Endodermal cell (in vitro differentiated cells): Measurements from ENCODE around the gene FBLN2. TPM values are rescaled to one million over a fixed set of nuclear protein-coding genes. Genes with fewer than 3 reads are reported as not detected.

ENCODE experiments used
- DNase-seq: peaks from one replicate; pipeline ENCODE4 v3.0.0-alpha.2; 2017
- H3K27ac ChIP-seq: 2 replicates; pipeline ENCODE4 v1.5.1; 2013; ENCODE audit warnings: mild to moderate bottlenecking, low read depth, low read length, moderate library complexity
- H3K27me3 ChIP-seq: 2 replicates; pipeline ENCODE4 v1.6.1; 2013; ENCODE audit warnings: mild to moderate bottlenecking, low read length, moderate library complexity; ENCODE audit not compliant: insufficient read depth, control insufficient read depth, poor library complexity, severe bottlenecking
- H3K36me3 ChIP-seq: 2 replicates; pipeline ENCODE4 v1.7.0; 2013; ENCODE audit warnings: mild to moderate bottlenecking, low read length, moderate library complexity; ENCODE audit not compliant: control insufficient read depth, insufficient read depth
- H3K4me1 ChIP-seq: one replicate; pipeline ENCODE4 v1.7.0; 2013; ENCODE audit warnings: low read length; ENCODE audit not compliant: control insufficient read depth, insufficient read depth
- H3K4me3 ChIP-seq: 2 replicates; pipeline ENCODE4 v1.5.1; 2013; ENCODE audit warnings: mild to moderate bottlenecking, low read length, moderate library complexity
- H3K9ac ChIP-seq: 2 replicates; pipeline ENCODE4 v1.6.1; 2013; ENCODE audit warnings: mild to moderate bottlenecking, low read length, moderate library complexity; ENCODE audit not compliant: poor library complexity, severe bottlenecking; ENCODE audit errors: extremely low read depth
- H3K9me3 ChIP-seq: 2 replicates; pipeline ENCODE4 v1.6.1; 2013; ENCODE audit warnings: mild to moderate bottlenecking, low read length, moderate library complexity; ENCODE audit not compliant: control insufficient read depth
- H3K27ac Mint-ChIP-seq: 2 replicates; pipeline ENCODE4 v1.8.0; 2020; ENCODE audit warnings: mixed read lengths
- H3K27me3 Mint-ChIP-seq: 2 replicates; pipeline ENCODE4 v1.8.0; 2021; ENCODE audit warnings: mild to moderate bottlenecking, mixed read lengths; ENCODE audit not compliant: insufficient read depth
- H3K36me3 Mint-ChIP-seq: 2 replicates; pipeline ENCODE4 v1.8.0; 2020; ENCODE audit warnings: low read depth, mixed read lengths
- H3K4me1 Mint-ChIP-seq: 2 replicates; pipeline ENCODE4 v1.8.0; 2020; ENCODE audit warnings: mixed read lengths
- H3K4me3 Mint-ChIP-seq: 2 replicates; pipeline ENCODE4 v1.8.0; 2020; ENCODE audit warnings: mild to moderate bottlenecking, moderate library complexity, mixed read lengths
- H3K9me3 Mint-ChIP-seq: 2 replicates; pipeline ENCODE4 v1.8.0; 2020; ENCODE audit warnings: mild to moderate bottlenecking, mixed read lengths
- CTCF ChIP-seq: fragments of 200-600 bp; sonication (generic); conservative IDR thresholded peaks from 2 replicates; pipeline ENCODE4 v1.5.0; 2021; ENCODE audit warnings: antibody characterized with exemption, mild to moderate bottlenecking
- WGBS, 2 experiments: methylation state at CpG; one replicate each; pipeline versions ENCODE4 v1.1.5 to v1.1.7; 2013; ENCODE audit warnings: missing lambda C conversion rate in 2 of 2, mixed read lengths in 1 of 2; ENCODE audit not compliant: insufficient coverage in 1 of 2, insufficient read length in 1 of 2; 5-methylcytosine and 5-hydroxymethylcytosine counted together
- total RNA-seq, 2 donors: library from RNA; stranded (reverse); fragmentation: NEBNext Ultra II Directional in 1 of 2; extraction: Animal tissue kit (Norgen Biotek cat#: 25700) in 1 of 2; gene quantifications; 2 replicates in 1 of 2; 3 replicates in 1 of 2; pipeline ENCODE4 v1.2.1, GENCODE V29; 2021

The FBLN2 gene
- total RNA-seq, 2 donors from 2014 or later, result 86.1 to 136 TPM

DNA sequence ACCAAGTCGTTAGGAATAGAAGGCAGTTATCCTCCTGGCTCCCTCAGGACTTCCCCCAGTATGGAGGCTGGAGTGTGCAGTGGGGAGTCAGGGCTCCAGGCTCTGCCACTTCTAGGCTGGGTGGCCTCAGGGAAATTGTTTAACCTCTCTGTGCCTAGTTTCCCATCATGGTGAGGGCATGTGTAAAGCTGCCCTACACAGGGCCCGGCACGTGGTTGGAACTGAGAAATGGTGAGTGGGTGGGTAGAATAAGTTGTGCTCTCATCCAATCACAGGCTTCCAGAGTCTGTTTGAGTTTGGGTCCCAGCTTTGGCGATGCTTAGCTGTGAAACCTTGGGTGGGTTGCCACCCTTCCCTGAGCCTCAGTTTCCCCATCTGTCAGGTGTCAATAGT lies 117.3 kb downstream of the FBLN2 start:
- H3K36me3 ChIP-seq, result no peaks in the 10 kb centered on the region
- Mint-ChIP-seq H3K4me1 (no peaks in the 10 kb centered on the region), H3K27me3 (peaks cover 3% of the 10 kb centered on the region), H3K9me3 (no peaks in the 10 kb centered on the region), H3K27ac (no peak overlapping the region), H3K36me3 (no peaks in the 10 kb centered on the region), H3K4me3 (no peak overlapping the region)
- H3K9ac ChIP-seq, result no peak overlapping the region
- no peak for DNase-seq
- WGBS, 2 experiments, result 89 to 93% methylated on average over 3 to 4 of the region's 4 CpGs
- H3K4me1 ChIP-seq, result no peaks in the 10 kb centered on the region
- TF ChIP-seq CTCF, result no peak
- H3K4me3 ChIP-seq, result no peak overlapping the region
- H3K27me3 ChIP-seq, result no peaks in the 10 kb centered on the region
- no peaks in the 10 kb centered on the region for H3K9me3 ChIP-seq
- H3K27ac ChIP-seq, result no peak overlapping the region

DNA sequence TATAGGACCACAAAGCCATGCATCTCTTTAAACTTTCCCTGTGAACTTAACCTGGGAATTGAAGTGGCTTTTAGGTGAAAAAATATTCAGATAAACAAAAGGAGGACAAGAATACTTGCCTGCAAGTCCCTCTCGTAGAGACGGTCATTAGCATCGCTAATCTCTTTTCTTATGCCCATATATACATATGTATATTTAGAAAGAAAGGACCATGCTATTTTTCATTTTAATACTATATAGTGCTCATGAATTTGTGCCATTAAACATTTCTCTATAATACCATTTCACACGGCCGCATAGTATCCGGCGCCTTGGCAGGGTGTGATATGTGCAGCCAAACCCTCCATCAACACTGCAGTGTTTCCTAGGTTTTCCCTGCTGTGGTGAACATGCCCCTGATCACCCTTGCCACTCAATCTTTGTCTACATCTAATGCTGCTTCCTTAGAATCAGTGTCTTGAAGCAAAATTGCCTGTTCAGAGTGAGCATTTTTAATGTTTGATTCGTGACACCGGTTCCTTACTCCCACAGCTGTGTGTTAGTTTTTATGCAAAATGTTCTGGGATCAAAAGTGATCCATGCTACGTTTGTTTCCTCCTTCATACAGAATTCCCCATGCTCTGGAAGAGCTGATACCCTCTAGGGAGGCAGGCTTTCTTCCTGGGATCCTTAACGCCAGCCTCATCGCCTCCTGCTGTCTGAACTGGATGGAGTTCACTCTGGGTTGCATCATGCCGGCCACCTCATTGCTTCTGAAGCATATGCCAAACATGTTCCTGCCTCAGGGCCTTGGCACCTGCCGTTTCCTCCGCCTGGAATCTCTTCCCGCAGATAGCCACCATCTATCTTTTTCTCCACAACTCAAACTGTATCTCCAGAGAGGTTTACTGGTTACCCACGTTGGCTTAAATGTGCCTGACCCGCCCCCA lies 118.1 kb downstream of the FBLN2 start:
- no peak overlapping the region for H3K27ac Mint-ChIP-seq
- Histone ChIP-seq H3K27ac (peak overlapping the region; percentile 37), H3K9me3 (no peaks in the 10 kb centered on the region)

GRCh38 chr3:13668136-13668535 lies 119.2 kb downstream of the FBLN2 start:
- Histone ChIP-seq H3K27ac (no peak overlapping the region), H3K36me3 (no peaks in the 10 kb centered on the region), H3K9me3 (no peaks in the 10 kb centered on the region), H3K27me3 (no peaks in the 10 kb centered on the region), H3K4me1 (no peaks in the 10 kb centered on the region), H3K4me3 (no peak overlapping the region), H3K9ac (no peak overlapping the region)
- H3K27me3 Mint-ChIP-seq, result peaks cover 3% of the 10 kb centered on the region
- no peaks in the 10 kb centered on the region for H3K4me1 Mint-ChIP-seq
- no peaks in the 10 kb centered on the region for H3K9me3 Mint-ChIP-seq
- no peaks in the 10 kb centered on the region for H3K36me3 Mint-ChIP-seq
- H3K4me3 Mint-ChIP-seq, result no peak overlapping the region
- no peak for TF ChIP-seq CTCF
- no peak for DNase-seq
- H3K27ac Mint-ChIP-seq, result no peak overlapping the region
- WGBS, 2 experiments, result 80 to 88% methylated on average over 2 to 5 of the region's 5 CpGs

More for the DNA sequence above, 118.1 kb downstream of the FBLN2 start:
- Histone ChIP-seq H3K9ac (no peak overlapping the region), H3K36me3 (no peaks in the 10 kb centered on the region), H3K4me1 (no peaks in the 10 kb centered on the region), H3K4me3 (no peak overlapping the region), H3K27me3 (no peaks in the 10 kb centered on the region)
- no peaks in the 10 kb centered on the region for H3K4me1 Mint-ChIP-seq
- no peaks in the 10 kb centered on the region for H3K36me3 Mint-ChIP-seq
- peak; percentile 19 for TF ChIP-seq CTCF
- H3K9me3 Mint-ChIP-seq, result no peaks in the 10 kb centered on the region
- H3K27me3 Mint-ChIP-seq, result peaks cover 3% of the 10 kb centered on the region
- no peak overlapping the region for H3K4me3 Mint-ChIP-seq
- no peak for DNase-seq
- 83 to 85% methylated on average over 11 to 16 of the region's 18 CpGs for WGBS, 2 experiments
